KBM-7 (cell line): Measurements from ENCODE around the gene SMIM32.
A peak's percentile ranks its signal among the peaks of the same experiment; 100 is the strongest.

Experiments used
- DNase-seq: peaks from one replicate; pipeline ENCODE4 v3.0.0-alpha.2; 2015
- in situ Hi-C: fragments of 300-500 bp; cut with MboI; formaldehyde crosslinking; loops from 2 replicates; pipeline ENCODE4 v1.14.3; 2020; ENCODE audit warnings: low sequenced_read_pairs, low pct_unique_long_range_greater_than_20kb, mixed read lengths

The SMIM32 gene

DNA sequence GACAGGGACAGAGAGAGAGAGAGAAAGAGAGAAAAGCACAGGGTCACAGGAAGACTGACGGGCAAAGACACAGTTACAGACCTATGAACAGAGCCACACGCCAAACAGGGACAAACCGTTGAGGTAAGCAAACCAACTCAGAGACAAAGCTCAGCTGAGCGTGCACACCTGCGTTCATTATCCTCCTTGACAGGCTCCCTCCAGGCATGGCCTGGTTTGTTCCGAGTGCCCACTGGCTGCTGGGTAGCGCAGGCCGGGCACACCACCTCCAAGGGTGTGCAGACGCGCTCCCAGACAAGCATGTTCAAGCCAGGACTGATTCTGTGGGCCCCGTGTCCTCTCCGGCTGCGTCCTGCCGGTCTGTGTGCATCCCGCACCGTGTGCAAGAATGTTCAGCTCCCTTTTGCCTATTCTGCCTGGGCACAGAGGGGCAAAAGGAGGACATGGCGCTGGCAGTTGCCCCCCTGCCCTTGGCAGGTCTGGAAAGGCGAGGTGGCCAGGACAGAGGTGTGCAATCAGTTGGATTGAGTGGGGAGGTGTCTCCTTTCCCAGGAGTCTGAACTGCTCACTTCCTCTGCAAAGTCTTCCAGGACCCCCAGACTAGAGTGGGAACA, 467 bp upstream of the SMIM32 start:
- in situ Hi-C loops: no loop called here
- DNase-seq: no peak

DNA sequence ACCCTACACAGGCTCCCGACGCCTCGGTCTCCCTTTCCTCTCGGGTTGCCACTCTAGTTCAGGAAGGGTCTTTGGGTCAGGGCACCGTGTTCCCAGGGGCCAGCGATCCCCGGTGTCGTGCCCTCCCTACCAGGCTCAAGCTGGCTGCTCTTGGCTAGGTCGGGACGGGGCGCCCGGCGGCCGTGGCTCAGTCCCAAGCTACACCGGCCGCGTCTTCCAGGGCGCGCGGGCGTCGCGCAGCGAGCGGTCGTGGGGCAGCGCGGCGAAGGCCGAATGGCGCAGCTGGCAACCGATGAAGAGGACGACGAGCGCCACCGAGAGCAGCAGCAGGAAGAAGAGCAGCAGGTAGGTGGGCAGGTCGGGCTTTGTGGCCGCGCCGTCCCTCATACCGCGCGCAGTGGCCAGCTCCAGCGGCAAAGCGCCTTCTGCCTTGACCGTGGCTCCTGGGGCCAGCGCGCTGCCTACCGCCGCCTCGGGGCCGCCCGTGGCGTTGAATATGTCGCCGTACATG, 892 bp downstream of the SMIM32 start:
- in situ Hi-C loops: no loop called here
- no peak for DNase-seq

DNA sequence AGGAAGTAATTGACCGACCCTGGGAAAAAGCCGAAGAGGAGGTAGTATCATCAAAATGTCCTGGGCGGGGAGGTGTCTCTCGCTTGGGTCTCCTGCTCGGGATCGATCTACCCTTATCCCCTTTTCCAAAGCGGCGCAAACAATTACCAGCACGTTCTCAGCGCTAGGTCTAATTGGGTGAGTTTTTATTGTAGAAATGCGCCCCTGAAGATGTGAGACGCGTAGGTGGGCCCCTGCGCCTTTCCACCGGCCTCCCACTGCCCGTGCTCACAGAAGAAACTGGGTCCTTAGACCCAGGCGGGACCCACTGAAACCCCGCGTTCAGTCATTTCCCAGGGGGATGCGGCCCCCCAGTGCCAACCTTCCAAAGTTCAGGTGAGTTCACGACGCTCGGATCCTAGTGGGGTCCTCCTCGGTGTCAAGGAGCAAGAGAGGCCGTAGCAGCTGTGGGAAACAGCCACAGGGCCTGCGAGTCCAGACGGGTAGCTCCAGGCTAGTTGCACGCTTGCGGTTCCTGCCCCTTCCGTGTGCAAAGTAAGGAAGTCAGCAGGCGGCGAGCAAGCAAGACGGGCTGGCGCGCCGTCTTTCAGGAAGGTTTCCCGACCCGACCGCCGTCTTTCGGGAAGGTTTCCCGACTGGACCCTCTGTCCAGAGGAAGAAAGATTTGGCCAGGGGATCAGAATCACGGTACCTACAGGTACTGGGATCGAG, 1.5 kb downstream of the SMIM32 start:
- in situ Hi-C loops: no loop called here
- DNase-seq: peak; percentile 35

DNA sequence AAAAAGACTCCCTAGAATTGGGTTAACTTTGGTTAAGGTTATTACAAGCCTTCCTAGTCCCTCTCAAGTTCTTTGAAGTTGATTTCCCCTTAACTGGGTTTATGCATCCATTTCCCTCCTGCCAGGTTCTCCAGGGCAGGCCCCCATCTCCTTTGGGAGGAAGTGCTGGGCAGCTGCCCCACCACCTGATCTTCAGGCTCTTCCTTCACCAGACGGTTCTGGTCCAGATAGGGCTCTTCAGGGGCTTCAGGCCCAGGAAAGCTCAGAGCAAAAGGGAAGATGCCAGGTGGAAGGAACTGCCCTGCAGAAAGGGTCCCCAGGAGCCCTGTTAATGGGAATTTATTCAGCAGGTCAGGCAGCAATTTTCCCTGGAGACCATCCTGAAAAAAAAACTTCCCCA, 2.1 kb downstream of the SMIM32 start:
- in situ Hi-C loops: no loop called here

DNA sequence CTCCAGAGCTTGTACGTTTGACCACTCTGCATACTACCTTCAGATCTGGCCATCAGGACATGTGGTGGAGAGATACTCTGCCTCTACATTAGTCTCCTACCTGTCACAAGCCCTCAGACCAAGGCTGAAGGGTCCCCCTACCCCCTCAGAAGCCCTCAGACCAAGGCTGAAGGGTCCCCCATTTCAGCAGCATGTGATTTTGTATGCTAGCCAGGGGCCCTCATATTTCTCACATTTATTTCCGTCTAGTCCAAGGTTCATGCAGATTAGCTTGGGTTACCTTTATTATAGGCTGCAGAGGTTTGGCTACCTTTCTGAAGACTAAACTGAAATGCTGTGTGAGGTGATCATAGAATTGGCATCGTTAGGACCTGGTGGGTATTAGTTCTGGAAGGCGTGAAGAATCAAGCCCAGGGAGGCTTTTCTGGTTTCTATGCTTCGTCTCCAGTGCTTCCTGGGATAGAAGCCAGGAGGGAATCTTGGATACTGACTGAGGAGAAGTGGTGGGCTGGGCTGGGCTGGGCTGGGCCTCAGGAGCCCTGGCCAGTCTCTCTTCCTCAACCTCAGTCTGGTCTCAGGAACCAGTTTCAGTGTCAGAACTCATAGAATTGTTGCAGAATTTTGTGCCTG, 2.8 kb downstream of the SMIM32 start:
- in situ Hi-C loops: no loop called here
- DNase-seq: no peak

More for the DNA sequence above, 2.1 kb downstream of the SMIM32 start:
- DNase-seq: no peak

DNA sequence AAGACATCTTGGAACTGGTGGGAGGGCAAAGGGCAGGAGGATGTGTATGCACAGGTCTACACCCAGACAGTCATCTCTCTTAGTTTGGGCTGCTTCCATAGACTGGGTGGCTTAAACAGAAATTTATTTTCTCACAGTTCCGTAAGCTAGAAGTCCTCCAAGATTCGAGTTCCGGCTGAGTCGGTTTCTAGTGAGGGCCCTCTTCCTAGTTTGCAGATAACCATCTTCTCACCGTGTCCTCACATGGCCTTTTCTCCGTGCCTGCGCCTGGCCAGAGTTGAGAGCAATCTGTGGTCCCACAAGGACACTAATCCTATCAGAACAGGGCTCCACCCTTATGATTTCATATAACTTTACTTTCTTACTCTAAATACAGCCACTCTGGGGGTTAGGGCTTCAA, 4.1 kb downstream of the SMIM32 start:
- DNase-seq: no peak
- in situ Hi-C loops: no loop called here

DNA sequence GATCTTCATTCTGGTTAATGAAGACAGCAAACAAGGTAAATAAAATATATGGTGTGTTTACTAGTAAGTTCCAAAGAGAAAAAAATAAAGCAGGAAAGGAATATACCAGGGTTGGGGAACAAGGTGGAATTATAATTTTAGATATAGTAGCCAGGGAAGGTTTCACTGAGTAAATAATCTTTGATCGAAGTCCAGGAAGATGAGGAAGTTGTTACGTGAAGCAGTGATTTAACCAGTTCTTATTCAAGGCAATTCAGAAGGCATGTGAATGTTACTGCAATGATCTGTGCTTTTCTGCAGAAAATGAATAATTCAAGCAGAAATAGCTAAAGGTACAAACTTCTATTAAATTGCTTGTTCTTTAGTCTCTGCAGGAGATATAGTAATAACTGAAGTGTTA, 6.2 kb downstream of the SMIM32 start:
- no peak for DNase-seq
- in situ Hi-C loops: no loop called here

DNA sequence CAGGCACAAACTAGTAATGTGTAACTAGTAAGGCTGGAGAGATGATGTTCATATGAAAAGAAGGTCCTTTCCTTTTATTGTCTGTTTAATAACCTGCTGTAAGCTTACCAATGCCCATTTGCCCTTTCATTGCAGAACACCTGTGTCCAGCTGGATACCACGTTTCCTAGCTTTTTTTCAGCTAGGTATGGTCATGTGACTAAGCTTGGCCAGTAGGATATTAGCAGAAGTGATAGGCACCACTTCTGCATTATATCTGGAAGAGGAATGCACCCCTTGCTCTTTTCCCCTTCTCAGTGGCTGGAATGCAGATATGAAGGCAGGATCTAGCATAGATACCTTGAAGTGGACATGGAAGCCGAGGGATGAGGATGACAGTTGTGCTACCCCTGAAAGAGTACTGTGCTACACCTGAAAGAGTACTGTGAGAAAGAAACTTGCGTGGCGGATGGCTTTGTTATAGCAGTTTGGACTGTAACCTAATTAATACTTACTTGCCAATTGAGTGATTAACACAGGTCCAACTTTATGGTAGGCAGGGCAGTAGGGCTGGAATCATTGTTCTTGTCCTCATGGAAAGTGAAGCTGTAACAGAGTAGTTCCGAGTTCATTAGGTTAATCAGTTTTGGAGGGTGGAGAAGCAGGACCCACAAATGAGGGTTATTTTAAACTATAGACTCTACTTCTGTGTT, 6.8 kb downstream of the SMIM32 start:
- in situ Hi-C loops: no loop called here
- no peak for DNase-seq

DNA sequence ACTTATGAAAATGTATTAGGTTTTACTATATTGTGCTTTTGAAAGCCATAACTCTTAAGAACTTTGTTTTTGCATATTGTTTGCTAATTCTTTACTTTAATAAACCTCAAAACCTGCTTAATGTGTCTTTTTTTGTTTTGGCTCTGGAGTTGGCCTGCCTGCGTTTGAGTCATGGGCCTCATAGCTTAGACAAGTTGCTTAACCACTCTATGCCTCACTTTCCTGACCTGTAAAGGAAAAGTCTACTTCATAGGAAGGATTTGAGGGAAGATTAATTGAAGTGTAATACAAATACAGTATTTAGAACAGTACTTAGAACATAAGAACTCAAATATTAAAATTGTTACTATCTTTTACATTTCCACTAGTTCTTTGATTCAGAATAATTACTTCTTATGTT, 10.3 kb downstream of the SMIM32 start:
- in situ Hi-C loops: no loop called here
- no peak for DNase-seq

DNA sequence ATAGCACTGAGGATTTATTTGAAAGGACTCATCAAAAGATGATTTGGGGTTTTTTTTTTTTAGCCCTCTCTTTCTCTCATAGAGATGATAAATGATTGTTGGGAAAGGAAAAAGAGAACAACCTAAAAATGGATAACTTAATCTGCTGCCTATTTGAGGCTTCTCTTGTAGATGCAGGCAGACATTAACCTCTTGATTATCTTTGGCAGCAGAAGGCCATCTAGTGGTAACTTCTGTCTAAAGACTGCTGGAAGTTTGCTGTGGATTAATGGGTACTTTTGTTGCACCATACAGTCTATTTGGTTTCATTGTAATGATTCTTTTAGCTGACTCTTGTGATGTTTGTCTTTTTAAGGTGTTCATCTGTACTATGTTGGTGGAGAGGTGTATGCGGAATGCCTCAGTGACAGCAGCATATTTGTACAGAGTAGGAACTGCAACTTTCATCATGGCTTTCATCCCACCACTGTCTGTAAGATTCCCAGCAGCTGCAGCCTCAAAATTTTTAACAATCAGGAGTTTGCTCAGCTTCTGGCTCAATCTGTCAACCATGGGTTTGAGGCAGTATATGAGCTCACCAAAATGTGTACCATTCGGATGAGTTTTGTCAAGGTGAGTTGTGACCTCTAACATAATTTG, 18.8 kb downstream of the SMIM32 start:
- in situ Hi-C loops: no loop called here
- peak; percentile 63 for DNase-seq

DNA sequence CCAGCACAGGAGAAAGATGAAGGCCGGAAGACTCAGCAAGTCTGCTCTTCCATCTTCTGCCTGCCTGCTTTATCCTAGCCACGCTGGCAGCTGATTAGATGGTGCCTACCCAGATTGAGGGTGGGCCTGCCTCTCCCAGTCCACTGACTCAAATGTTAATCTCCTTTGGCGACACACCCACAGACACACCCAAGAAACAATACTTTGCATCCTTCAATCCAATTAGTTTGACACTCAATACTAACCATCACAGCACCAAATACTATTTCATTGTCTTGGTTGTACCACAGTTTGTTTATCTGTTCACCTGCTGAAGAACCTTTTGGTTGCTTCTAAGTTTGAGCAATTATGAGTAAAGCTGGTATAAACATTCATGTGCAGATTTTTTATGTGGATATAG, 23.7 kb downstream of the SMIM32 start:
- no peak for DNase-seq
- in situ Hi-C loops: no loop called here

DNA sequence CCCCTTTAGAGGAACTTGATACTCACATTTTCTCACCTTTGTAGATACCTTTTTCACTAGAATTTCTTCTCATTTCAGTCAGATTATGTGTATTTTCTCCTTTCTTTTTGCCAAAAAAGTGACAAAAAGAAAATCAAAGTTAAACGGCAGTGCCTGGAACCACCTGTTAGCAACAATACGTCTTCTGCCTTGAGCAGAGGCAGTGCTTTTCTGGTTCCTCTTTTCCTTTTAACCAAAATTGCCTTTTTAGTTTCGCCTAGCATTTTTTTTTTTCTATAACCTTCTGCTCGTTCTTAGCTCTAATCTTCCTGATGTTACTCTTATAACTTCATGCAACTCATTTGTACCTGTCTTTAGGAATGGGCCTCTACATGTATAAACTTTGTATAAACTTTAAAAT, 26.1 kb downstream of the SMIM32 start:
- in situ Hi-C loops: no loop called here
- DNase-seq: peak; percentile 14

DNA sequence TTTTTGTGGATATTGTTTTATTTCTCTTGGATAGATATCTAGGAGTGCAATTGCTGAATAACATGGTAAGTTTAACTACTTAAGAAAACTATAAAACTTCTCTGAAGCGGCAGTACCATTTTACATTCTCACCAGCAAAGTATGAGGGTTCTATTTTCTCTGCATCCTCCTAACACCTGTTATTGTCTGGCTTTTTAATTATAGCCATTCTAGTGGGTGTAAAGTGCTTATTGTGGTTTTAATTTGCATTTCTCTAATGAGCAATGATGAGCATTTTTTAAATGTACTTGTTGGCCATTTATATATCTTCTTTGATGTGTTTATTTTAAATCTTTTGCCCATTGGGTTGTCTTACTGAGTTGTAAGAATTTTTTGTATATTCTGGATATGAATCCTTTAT, 28.7 kb downstream of the SMIM32 start:
- in situ Hi-C loops: no loop called here
- no peak for DNase-seq

DNA sequence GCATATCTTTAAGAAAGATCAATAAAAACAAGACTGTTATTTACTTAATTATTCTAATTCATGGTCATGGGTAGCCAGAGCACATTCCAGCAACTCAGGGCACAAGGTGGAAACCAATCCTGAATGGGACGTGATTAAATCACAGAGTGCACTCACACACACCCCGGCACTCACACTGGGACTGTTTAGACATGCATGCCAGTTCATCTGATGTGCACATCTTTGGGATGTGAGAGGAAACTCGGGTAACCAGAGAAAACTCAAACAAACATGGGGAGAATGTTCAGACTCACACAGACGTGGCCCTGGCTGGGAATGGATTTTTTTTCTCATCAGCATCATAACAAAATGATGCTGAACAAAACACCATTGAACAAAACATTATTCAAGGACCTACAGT, 31.0 kb downstream of the SMIM32 start:
- no peak for DNase-seq
- in situ Hi-C loops: no loop called here

DNA sequence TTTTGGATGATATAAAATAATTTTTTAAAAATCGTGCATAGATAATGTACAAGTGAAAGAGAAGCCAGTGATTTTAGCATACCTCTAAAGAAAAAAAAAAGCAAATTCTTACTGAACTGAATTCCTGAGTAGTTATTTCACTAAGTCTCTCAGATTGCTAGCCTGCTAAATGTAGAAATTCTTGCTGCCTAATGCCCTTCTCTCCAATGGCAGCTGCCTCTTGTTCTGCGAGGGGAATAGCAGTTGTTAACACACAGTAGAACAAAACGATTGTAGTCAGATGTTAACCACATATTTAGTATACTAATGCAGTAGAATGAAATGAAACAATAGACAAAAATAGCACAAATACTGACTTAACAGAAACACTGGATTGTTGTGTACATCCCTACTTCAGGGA, 33.5 kb downstream of the SMIM32 start:
- no peak for DNase-seq
- in situ Hi-C loops: no loop called here

DNA sequence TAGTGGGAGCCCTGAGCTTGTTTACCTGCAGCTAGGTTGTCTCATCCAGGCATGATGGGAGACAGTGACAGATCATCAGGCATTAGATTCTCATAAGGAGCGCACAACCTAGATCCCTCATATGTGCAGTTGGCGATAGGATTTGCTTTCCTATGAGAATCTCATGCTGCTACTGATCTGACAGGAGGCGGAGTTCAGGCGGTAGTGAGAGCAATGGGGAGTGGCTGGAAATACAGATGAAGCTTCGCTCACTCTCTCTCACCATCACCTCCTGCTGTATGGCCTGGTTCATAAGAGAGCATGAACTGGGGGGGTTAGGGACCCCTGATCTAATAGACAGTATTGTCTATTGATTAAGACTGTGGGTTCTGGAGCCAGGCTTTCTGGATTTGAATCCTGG, 35.4 kb downstream of the SMIM32 start:
- no peak for DNase-seq
- in situ Hi-C loops: no loop called here

DNA sequence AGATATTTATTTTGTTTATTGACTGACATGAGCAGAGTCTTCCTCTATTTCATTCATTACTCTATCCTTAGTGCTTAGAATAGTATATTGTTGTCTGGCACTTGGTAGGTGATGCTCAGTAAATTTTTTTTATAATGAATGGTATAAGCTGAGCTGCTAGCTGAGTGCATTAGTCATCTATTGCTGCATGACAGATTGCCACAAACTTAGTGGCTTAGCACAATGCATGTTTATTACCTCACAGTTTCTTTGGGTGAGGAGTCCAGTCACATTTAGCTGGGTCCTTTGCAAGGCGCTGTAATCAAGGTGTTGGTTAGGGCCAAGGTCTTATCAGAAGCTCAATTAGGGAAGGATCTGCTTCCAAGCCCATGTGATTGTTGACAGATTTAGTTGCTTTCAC, 37.2 kb downstream of the SMIM32 start:
- in situ Hi-C loops: no loop called here
- no peak for DNase-seq

DNA sequence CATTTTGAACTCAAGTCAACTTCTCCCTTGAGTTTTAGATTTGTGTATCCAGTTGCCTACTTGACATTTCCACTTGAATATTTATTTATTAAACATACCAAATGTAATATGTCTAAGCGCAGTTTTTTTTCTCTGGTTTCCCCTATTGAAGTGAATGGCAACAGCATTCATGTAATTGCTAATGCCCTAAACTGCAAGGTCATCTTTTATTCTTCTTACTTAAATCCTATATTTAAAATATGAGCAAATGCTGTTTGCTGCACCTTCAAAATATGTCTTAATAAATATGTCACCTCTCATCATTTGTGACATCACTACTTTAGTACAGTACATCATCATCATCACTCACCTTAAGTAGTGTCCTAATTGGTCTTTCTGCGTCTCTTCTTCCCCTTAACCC, 37.9 kb downstream of the SMIM32 start:
- in situ Hi-C loops: no loop called here
- no peak for DNase-seq

DNA sequence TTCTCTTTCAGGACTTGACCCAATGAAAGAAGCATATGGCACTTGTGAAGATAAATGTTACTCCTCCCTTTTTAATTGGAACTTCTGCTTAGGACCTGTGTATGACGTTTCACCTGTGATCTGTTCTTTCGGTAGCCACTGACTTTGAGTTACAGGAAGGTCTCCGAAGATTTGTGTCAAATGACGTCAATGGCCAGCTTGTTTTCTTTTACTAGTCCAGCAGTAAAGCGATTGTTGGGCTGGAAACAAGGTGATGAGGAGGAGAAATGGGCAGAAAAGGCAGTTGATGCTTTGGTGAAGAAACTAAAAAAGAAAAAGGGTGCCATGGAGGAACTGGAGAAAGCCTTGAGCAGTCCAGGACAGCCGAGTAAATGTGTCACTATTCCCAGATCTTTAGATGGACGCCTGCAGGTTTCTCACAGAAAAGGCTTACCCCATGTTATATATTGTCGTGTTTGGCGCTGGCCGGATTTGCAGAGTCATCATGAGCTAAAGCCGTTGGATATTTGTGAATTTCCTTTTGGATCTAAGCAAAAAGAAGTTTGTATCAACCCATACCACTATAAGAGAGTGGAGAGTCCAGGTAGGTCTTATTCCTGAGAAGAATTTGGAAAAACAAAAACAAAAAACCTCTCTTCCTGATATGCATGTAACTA, 39.3 kb downstream of the SMIM32 start:
- DNase-seq: no peak
- in situ Hi-C loops: no loop called here
